HG02885 (cell line): ENCODE measurements around the gene AK1.

Experiments used
- ATAC-seq: cut with Tn5 transposase; IDR thresholded peaks from one replicate; pipeline ENCODE4 v1.9.1; 2021; ENCODE audit warnings: mild to moderate bottlenecking; ENCODE audit not compliant: unreplicated experiment, poor library complexity

The AK1 gene

DNA sequence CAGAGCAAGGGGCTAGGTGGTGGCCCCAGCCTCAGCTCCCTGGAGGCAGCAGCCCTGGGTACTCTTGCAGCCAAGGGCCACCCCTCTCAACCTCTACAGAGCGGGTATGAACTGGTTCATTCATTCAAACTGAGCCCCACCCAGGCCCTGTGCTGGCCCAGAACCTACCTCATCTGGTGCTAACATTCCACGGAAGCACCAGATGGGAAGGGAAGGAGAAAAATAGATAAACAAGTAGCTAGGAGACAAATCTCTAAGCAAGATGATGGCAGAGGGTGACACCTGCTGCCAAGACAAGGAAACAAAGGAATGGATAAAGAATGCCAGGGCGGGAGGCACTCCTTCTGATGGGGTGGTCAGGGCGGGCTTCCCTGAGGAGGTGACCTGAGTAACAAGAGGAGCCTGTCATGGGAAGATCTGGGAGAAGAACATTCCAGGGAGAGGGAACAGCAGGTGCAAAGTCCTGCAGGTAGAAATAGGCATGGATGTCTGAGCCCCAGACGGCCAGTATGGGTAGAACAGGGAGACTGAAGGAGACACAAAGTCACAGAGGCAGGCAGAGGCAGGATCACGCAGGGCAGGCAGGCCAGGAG lies 33.2 kb upstream of the AK1 start:
- ATAC-seq: no peak

DNA sequence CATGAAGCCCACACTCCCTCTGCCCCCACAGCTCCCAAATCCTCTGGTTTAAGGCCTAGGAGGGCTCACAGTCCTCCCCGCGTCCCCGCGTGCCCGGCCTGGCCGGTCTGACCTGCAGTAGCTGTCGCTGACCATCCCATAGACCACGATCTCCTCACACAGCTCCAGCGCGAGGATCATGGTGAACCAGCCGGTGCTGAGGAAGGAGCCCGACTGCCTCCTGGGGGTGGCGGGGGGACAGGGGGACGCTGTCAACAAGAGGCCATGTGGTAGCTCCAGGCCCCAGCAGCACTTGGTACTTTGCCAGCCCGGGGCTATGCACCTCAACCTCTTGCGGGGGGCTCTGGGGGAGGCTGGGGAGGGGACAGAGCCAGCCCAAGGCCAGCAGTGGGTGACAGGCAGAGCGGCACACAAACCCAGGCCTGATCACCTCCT lies 32.4 kb upstream of the AK1 start:
- ATAC-seq: no peak

DNA sequence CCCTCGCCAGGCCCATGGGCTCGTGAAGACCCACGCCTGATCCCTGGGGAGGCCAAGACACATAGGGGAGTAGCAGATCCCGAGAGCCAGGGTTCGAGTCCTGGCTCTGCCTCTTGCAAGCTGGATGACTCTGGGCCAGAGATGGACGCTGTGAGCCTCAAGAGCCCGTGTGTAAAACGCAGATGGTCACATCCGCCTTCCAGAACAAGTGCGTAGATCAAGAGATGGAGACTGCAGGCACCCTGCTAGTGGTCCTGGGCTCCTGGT lies 31.1 kb upstream of the AK1 start:
- no peak for ATAC-seq

DNA sequence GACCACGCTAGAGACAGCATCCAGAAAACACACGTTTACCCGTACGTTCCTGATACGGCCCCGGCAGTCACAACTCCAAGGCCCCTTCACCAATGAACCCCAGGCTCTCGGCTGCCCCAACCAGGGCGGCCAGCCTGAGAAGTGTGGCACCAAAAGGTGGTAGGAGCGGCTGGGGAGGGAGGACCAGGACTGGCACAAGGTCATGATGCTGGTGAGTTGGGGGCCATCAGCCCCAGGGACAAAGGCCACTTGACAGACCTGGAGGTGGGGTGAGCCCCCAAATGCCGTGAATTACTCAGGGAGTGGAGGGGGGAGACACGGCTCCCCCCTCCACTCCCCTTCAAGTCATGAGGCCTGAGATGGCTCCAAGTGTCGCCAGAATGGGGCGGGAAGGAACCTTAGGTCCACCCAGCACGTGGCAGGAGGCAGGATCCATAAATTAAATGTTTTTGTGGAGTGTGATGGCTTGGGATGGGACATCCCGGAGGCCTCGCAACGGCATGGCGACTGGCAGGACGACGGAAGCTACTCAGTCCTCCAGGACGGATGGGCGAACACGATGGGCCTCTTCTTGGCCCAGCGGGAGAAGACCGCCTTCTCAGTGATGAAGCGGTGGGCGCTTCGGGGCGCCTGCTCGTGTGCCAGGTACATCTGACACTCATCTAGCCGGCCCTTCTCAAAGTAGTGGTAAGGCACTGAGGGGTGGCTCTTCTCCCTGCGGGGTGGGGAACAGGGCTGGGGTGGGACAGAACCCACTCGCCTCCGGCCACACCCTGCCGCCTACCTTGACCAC lies 30.6 kb upstream of the AK1 start:
- no peak for ATAC-seq

DNA sequence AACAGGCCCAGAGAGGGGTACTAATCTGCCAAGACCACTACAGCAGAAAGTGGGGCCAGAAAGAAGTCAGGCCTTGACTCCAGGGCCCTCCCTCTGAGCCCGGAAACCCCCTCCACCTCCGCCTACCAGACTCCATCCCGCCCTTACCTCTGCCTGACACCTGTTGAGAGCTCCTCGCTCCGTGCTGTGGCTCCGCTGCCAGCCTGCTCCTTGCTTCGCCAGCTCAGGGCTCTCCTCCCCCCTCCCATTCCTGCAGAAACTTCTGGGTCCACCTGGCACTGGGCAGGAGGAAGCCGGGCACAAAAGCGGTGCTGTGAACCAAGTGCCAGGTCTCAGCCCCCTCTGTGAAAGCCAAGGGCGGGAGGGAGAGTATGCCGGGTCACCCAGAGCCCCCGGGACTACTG lies 28.3 kb upstream of the AK1 start:
- ATAC-seq: no peak

DNA sequence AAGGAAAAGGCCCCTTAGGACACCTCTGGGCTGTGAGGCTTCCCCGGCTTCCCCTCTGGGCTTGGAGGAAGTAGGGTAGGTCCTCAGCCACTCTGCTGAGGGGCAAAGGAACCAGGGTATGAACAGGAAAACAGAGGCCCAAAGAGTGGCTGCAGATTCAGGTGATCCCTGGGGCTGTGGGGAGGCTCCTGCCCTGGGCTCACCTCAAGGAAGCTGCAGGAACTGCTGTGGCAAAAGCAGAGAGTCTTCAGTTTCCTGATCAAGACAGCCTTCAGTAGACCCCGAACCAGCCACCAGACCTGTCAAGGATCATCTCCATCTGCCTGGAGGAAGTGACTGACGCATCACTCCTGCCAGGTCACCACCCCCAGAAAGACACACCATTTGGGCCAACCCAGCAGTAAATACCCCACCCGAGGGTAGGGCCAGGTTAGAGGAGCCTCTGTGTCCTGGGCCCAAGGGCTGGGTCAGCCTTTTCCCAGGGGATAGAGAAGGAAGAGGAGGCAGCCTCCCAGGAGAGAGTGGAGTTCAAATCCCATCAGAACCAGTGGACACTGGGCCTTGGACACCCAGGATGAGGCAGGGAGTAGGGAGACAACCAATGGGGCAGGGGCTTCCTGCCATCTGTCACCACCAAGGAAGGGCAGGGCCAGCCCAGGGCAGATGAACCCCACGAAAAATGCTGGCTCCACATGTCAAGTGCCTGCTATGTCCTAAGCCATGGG lies 27.7 kb upstream of the AK1 start:
- ATAC-seq: no peak

DNA sequence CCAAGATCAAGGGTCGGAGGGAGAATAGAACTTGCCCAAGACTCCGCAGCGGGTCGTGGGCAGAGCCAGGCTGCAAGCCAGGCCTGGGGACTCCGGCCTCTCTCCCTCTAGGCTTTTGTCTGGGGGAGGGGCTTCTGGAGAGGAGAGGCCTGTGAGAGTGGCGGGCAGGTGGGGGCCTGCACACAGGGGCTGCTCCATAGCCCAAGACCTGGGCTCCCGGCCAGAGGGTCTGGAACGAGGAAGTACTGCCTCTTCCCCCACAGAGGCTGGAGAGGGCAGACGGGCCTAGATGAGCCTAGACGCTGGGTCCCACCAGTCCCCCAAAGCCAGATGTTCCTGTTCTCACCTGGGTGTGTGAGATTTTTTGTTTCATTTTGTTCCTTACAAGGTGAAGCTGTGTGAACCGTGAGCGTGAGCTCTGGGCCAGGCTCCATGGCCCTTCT lies 27.1 kb upstream of the AK1 start:
- ATAC-seq: no peak

DNA sequence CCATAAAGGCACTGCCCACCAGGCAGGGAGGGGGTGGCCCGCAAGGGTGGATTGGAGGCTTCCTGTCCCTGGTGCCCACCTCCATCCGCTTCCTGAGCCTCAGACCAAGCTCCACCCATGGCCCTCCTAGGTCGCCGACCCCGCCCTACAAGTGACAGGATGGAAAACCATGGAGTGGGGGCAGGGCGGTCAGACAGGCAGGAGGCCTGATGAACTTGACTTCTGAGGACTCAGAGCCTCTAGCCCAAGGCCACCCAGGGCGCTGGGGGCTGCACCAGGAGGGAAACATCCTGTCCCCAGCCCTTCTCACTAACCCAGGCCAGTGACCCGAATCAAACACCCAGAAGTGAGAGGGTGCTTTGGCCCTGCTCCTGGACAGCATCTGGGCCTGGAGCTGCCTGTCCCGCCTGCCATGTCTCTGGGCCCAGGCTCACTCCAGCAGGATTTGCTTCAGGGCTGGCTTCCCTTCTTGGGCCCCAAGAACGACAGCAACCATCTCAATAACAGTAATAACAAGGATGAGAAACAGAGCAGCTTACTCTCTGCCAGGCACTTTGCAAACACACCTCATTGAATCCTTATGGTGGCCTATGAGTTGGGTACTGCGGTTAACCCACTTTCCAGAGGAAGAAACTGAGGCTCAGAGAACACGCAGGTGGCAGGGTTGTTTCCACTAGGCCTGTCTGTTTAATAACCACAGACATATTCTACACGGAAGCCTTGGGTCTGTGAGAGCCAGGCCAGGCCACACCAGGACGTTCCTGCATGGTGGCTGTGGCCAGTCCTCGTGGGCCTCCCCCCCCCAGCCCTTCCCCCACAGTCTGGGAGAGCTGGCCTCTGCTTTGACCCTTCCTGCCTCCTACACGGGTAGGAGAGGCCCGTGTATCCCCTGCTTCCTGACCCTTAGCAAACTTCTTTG lies 26.3 kb upstream of the AK1 start:
- ATAC-seq: peak; percentile 38

DNA sequence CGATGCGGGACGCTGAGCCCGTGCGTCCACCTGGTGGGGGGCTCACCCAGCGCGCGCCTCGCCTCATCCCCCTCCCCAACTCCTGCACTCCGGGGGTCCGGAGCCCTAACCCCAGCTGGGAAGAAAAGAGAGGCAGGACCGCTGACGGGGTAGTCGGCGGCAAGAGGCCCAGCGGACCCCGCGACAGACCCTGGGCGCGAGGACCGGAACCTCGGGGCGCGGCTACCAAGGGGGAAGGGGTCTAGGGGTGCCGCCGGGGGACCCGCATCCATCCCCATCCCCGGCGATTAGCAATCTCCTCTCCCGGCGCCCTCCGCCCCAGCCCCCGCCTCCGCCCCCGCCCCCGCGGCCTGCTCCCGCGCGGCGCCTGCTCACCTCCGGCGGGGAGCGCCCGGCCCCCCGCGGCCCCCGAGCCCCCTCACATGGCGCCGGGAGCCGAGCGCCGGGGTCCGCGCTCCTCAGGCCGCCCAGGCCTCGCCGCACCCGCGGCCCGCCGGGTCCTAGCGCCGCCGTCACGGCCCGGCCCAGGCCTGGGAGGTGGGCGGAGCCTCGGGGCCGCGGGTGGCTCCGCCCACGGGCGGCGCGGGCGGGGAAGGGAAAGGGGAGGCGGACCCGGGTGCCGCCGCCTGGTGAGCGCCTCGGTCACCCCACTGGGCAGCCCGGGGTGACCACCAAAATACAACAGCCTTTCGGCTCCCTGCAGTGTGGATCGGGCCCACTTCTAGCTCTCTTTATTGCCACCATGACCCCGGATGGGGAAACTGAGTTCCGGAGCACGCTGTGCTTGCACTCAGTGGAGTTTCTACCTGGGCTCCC lies 21.9 kb upstream of the AK1 start, which contains the start of gene ST6GALNAC6:
TSS of gene ST6GALNAC6 (minus strand) at position 476 of the 816 bp plus-strand sequence. CDS start 1,622 bp downstream, outside the sequence.
- peak; percentile 73 for ATAC-seq

DNA sequence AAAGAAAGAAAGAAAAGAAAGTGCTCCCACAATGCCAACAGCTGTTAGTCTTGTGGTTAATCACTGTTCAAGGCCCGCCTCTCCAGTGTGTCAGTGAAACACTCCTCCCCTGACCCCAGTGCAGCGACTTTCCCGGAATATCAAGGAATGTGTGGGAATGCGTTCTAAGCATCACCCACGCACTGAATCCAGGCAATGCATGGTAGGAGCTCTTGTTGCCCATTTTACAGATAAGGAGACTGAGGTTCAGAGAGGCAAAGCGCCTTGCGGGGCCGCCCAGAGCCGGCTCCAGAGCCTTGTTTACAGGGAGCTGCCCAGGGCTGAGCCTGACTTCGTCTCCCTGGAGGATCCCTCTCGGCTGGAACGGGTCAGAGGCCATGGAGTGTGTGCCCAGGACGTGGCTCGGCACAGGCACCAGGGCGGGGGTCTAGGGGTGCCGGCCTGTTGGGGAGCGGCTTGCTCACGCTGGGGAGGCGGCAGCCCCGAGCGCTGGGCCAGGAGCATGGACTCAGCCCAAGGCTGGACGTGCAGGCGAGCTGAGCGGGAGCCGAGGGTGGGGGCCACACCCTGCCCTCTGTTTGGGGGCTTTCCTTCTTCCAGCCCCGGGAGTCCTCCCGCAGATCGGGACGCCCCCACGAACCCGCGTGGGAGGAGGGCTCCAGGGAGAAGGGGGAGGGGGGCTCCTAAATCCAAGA lies 21.1 kb upstream of the AK1 start:
- no peak for ATAC-seq

DNA sequence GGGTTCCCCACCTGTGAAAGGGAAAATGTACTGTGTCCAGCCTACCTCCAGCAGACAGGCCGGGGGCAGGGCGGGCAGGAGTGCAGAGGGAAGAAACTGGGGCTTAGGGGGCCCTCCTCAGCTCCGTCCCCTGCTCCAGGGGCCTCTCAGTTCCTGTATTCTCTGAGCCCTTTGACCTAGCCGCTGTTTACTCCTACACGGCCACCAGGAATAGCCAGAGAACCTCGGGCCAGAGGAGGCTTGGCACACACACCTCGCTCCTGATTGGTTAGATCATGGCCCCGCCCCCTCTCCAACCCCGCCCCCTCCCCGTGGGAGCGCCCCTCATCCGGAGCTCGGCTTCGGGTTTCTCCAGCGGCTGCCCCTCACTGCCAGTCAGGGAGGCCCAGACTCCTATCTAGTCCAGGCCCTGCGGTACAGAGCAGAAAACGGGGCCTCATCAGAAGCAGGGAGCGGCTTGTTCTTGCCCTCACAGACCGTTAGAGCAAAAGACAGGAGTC lies 19.8 kb upstream of the AK1 start:
- no peak for ATAC-seq

DNA sequence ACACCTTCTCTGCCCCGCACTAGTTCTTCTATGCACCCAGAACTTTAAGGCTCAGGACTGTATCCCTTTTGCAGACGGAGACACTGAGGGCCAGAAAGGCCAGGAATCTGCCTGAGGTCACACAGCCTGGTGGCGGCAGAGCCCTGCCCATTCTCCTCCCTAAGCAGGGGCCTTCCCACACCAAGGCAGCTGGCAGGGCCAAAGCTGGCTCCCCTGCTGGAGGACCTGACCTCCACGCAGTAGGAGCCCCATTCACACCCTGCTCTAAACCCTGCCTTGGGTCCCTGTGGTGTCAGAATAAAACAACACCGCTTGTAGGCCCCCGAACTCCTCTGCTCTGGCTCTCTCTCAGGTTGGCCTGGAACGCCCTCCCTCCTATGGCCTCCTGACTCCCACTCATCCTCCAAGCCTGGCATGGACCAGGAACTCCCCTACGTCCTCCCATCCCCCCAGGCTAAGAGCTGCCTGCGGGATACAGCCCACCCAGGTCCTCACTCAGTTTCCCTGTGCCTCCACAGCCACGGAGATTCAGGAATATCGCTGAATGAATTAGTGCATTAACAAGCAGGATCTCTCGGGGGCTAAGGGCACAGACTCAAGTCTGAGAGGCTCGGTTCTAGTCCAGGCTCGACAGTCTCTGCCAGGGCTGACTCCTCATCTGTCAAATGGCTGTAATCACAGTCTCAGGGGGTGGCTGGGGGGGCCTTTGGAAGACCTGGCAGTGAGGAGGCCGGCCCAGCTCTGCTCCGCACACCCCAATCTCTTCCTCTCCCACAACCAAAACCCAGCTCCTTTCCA lies 19.1 kb upstream of the AK1 start:
- no peak for ATAC-seq

DNA sequence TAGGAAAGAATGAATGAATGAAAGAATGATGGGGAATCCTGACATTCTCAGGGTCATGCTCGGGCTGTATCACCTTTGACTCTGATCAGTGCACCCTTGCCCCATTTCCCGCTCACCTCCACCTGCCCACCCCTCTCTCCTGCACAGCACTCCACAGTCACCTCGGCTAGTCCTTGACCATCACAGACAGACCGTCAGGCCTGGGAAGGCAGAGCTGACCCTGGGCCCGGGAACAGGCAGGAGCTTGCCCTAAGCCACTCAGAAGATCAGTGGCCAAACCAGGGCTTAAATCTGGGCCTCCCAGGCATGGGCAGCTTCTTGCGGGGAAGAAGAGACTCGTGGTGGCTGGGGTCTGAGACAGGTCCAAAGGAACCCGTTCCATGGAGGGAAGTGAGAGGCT lies 18.3 kb upstream of the AK1 start:
- no peak for ATAC-seq

DNA sequence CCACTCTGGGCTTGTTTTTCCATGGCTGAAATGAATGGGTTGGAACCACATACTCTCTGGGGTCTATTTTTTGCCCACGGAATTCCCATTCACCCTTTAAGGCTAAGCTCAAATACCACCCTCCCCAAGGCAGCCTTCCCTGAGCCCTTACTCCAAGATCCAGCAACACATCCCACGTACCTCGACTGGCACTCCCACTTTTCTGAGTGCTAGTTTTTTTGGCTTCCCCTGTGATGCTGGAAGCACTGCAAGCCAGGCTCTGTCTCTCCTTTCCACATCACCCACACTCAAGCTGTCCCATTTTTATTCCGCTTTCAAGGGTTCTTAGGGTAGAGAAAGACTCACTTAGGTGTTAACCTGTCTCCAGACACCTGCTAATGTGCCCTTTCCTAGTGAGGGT lies 15.9 kb upstream of the AK1 start:
- ATAC-seq: no peak

DNA sequence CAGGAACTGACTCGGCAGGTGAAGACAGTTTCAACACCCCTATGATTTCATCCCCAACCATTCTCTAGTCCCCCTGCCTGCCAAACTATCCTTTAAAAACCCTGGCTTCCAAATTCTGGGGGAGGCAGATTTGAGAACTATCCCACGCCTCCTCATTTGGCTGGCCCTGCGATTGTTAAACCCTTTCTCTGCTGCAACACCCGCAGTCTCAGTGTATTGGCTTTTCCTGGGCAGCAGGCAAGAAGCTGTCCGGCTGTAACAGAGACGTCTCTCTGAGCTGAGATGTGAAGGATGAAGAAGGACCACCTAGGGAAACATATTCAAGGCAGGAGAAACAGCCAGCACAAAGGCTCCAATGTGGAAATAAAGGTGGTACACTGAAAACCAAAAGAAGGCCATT lies 15.4 kb upstream of the AK1 start:
- no peak for ATAC-seq

DNA sequence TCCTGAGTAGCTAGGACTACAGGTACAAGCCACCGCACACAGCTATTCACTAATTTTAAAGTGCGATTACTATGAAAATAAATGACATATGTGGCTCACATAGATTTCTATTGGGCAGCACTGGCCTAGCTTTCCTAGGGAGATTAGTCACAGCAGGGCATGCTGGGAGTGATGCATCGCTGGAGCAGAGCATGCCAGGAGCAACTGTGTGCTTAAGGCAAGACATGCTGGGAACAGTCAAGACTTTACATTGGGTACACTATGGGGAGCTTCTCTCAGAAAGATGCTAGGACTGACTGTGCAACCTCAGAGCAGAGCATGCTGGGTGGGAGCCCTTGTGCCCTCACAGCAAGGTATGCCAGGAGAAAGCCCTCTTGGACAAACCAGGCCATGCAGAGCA lies 12.6 kb upstream of the AK1 start:
- ATAC-seq: no peak

DNA sequence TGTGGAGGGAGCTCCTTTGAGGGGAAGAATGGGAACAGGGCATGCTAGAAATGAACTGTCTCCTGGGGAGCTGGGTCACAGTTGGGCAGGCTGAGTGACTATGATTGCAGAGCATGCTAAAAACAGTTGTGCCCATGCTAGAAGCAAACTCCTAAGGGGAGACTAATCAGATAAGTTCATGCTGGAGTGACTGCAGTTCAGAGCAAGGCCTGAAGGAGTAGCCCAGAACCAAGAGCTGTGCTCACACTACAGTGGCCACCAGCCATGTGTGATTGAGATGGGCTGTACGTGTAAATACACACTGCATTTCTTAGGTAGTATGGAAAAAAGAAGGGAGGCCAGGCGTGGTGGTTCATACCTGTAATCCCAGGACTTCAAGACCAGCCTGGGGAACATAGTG lies 10.3 kb upstream of the AK1 start:
- ATAC-seq: no peak

DNA sequence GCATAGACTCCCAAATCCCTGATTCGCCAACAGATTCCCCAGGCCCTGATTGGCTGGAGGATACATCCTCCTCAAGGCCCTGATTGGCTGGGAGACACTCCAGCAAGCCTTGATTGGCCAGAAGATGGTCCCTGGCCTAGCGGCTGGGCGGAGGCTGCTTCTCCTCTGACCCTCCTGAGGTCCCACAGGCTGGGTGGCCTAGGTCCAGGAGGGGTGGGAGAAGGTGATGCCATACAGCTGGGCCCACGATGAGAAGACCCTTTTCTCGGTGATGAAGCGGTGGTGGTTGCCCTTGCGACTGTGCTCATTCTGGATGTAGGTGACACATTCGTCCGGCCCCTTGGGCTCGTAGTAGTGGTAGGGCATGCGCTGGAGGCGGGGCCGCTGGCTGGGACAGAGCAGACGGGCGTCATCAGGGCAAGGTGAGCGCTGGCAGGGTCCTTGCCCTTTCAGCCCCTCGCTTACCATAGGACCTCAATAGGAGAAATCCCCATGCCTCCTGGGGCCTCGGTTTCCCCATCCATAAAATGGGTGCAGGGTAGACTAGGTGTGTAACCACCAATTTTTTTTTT lies 9.0 kb upstream of the AK1 start:
- ATAC-seq: no peak
